Naive thymus-derived CD8-positive, alpha-beta T cell (primary cell): Measurements from ENCODE around the gene SH2B3. TPM values are rescaled to one million over a fixed set of nuclear protein-coding genes. Genes with fewer than 3 reads are reported as not detected.

ENCODE experiments used
- ATAC-seq, 2 donors: fragments of 150-1000 bp; cut with Tn5 transposase in 1 of 2; sonication (Bioruptor Pico), chemical (Tn5 transposase) in 1 of 2; 1 replicate in 1 of 2; 2 replicates in 1 of 2; pipeline ENCODE4 v1.10.0; 2021; ENCODE audit warnings: mild to moderate bottlenecking in 2 of 2, moderate library complexity in 2 of 2
- POLR2A ChIA-PET: fragments of 350-600 bp; sonication (Branson Sonifier 250); formaldehyde crosslinking; loops from one replicate; lab custom pipeline; 2021; ENCODE audit warnings: antibody characterized with exemption; lab: Charles Lee
- DNase-seq, 10 donors: peaks; one replicate each; pipeline versions ENCODE4 v3.0.0 to v3.0.0-alpha.2; 2020 to 2022
- H3K27ac Mint-ChIP-seq, 10 donors: one replicate each; pipeline ENCODE4 v1.8.0; 2020 to 2022; ENCODE audit warnings: mild to moderate bottlenecking in 10 of 10, mixed read lengths in 10 of 10, moderate library complexity in 4 of 10, inconsistent platforms in 1 of 10
- H3K27me3 Mint-ChIP-seq, 5 donors: one replicate each; pipeline ENCODE4 v1.8.0; 2021 to 2022; ENCODE audit warnings: mixed read lengths in 5 of 5
- H3K36me3 Mint-ChIP-seq, 3 donors: one replicate each; pipeline ENCODE4 v1.8.0; 2020 to 2022; ENCODE audit warnings: mixed read lengths in 3 of 3, mild to moderate bottlenecking in 2 of 3, inconsistent platforms in 1 of 3
- H3K4me1 Mint-ChIP-seq, 4 donors: one replicate each; pipeline ENCODE4 v1.8.0; 2021 to 2022; ENCODE audit warnings: mixed read lengths in 4 of 4
- H3K4me3 Mint-ChIP-seq, 10 donors: one replicate each; pipeline ENCODE4 v1.8.0; 2020 to 2022; ENCODE audit warnings: mild to moderate bottlenecking in 10 of 10, mixed read lengths in 10 of 10, moderate library complexity in 6 of 10, inconsistent platforms in 1 of 10
- H3K9me3 Mint-ChIP-seq, 9 donors: one replicate each; pipeline ENCODE4 v1.8.0; 2020 to 2022; ENCODE audit warnings: mixed read lengths in 9 of 9, mild to moderate bottlenecking in 3 of 9, inconsistent platforms in 1 of 9, moderate library complexity in 1 of 9
- polyA plus RNA-seq, 3 donors: library from polyadenylated mRNA; unstranded; fragments of 300-500 nt; fragmentation: Illumina TruSeq; gene quantifications; one replicate each; pipeline ENCODE4 v1.2.3, GENCODE V29; 2021
- total RNA-seq, 8 experiments: library from RNA in 2 of 8; stranded (reverse) in 2 of 8; gene quantifications; one replicate each; pipeline ENCODE4 v1.2.3 and lab custom pipeline; 2021 to 2026

Gene SH2B3
- total and polyA plus RNA-seq, 5 experiments from 2014 or later = 2.1 to 12.8 (median 5.3) TPM

GRCh38 chr12:111405149-111405858 lies 419 bp upstream of the SH2B3 start:
- no peaks in the 10 kb centered on the region for H3K36me3 Mint-ChIP-seq
- peak overlapping the region; percentile 81 to 94 (median 91) for H3K4me3 Mint-ChIP-seq
- peak overlapping the region; percentile 63 to 92 (median 90) for H3K27ac Mint-ChIP-seq
- H3K4me1 Mint-ChIP-seq = peaks cover 23 to 61% (median 58%) of the 10 kb centered on the region in 4 donors
- ATAC-seq = peak; percentile 69 to 80
- no peaks in the 10 kb centered on the region for H3K27me3 Mint-ChIP-seq
- POLR2A ChIA-PET = interaction anchor here (0.6 to 11.8 kb wide), 10 partner anchors 8 to 704 kb away, joined by 3 to 106 read pairs (median 5); no protein-coding TSS in a partner anchor
- peak; percentile 96 to 100 (median 98) for DNase-seq
- no peaks in the 10 kb centered on the region for H3K9me3 Mint-ChIP-seq

DNA sequence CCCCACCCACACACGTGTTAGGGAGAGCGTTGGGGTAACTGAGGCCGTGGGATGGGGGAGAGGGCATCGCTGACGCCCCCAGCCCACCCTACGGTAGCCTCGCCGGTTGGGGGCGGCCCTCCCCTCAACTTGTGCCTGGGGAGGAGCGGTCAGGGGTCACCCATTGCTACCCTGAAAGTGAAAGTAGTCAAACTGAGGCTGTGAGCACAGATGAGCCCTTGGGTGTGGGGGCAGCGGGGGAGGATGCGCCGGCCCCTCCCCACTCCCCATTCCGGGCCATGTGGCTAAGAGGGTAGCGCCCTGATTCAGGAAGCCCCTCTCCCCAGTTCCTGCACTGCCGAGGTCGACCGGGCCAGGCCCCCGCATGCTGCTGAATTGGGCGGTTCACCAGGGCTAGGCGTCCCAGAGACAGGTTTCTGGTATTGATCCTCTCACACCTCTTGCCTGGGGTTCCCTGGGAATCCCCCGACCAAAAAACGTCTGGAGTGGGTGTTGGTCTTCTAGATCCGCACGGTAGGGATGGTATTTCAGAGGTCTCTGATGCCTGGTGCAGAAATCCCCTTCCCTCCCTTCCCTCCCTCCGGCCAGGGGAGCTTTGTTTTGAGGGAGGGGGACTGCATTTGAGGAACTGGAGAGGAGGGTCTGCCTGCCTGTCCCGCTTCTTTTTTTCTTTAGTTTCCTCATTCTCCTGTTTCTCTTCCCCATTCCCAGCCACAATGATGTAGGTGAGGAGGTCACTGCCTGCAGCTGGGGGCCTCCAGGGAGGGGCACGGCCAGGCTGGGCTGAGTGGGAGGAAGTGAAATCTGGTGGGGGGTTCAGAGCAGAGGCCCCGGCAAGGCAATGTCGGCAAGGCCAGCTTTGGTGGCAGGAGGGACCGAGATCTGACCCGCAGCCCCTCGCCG lies 1.0 kb downstream of the SH2B3 start:
- Mint-ChIP-seq H3K4me1 (peaks cover 23 to 76% (median 71%) of the 10 kb centered on the region in 4 donors), H3K4me3 (peak overlapping the region; percentile 81 to 94 (median 88)), H3K27ac (peak overlapping the region; percentile 77 to 95 (median 89)), H3K36me3 (no peaks in the 10 kb centered on the region), H3K27me3 (no peaks in the 10 kb centered on the region), H3K9me3 (no peaks in the 10 kb centered on the region)
- ATAC-seq = peak in 1 of 2 donors; percentile 3
- POLR2A ChIA-PET = interaction anchor here (0.6 to 11.8 kb wide), 5 partner anchors 21 to 40 kb away, joined by 3 to 106 read pairs (median 4); no protein-coding TSS in a partner anchor
- DNase-seq = peak in 8 of 10 donors; percentile 30 to 69 (median 39)

DNA sequence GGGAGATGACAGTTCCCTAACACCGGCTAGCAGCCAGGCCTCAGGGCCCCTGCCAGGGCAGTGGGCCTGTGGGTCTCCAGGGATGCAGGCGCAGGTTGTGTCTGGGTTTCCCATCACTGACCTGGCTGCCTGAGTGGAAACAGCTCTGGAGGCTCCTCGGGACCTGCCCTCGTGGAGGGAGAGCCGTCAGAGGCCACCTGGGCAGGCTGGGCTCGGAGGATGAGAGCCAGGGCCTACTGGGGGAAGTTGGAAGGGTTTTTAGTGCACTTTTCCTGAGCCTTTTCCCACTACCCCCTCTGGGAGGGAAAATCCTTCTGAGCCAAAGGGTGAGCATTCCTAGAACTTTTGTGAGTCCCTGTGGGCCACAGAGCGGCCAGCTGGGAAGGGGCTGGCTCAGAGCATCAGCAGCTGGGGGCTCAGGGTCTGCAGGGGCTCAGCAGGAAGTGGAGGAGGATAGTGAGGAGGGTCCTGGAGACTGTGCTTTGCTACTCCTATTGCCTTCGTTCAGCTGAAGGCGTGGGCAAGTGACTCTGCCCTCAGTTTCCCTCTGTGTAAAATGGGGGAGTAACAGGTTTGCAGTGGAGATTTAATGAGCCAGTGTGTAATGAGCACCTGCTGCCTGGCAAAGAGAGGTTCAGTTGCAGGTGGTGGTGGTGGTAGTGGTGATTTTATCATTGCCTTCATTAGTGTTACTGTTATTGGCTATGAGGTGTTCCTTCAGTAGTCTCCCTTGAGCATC lies 1.8 kb downstream of the SH2B3 start:
- H3K9me3 Mint-ChIP-seq = no peaks in the 10 kb centered on the region
- H3K27me3 Mint-ChIP-seq = no peaks in the 10 kb centered on the region
- H3K36me3 Mint-ChIP-seq = no peaks in the 10 kb centered on the region
- H3K4me3 Mint-ChIP-seq = peak overlapping the region; percentile 81 to 94 (median 88)
- POLR2A ChIA-PET = interaction anchor here (0.9 to 11.8 kb wide), 6 partner anchors 20 to 42 kb away, joined by 4 to 106 read pairs (median 5); no protein-coding TSS in a partner anchor
- peak overlapping the region; percentile 53 to 95 (median 89) for H3K27ac Mint-ChIP-seq
- H3K4me1 Mint-ChIP-seq = peaks cover 30 to 83% (median 79%) of the 10 kb centered on the region in 4 donors
- ATAC-seq = no peak
- DNase-seq = no peak

DNA sequence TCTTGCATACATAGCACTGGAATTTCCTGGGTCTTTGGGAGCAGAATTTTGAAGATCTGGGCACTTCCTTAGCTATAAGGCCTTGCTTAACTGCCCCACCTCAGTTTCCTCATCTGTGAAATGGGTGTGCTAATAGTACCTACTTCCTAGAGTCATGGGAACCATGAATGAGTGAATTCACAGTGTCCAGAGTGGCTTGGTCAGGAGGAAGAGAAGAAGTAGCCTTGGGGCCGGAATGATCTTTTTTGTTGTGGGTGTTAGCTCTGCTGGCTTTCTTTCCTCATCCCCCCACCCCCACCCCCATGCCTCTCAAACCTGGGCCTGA lies 2.4 kb downstream of the SH2B3 start:
- no peak for DNase-seq
- Mint-ChIP-seq H3K27me3 (no peaks in the 10 kb centered on the region), H3K36me3 (no peaks in the 10 kb centered on the region), H3K4me3 (peak overlapping the region; percentile 81 to 94 (median 88)), H3K4me1 (peaks cover 33 to 84% (median 81%) of the 10 kb centered on the region in 4 donors), H3K27ac (peak overlapping the region in 9 of 10 donors; percentile 53 to 94 (median 75)), H3K9me3 (no peaks in the 10 kb centered on the region)
- POLR2A ChIA-PET = interaction anchor here (1.5 to 11.8 kb wide), 4 partner anchors 20 to 41 kb away, joined by 4 to 106 read pairs (median 8); no protein-coding TSS in a partner anchor
- no peak for ATAC-seq

GRCh38 chr12:111408686-111409402 lies 3.1 kb downstream of the SH2B3 start:
- H3K27ac Mint-ChIP-seq = peak overlapping the region; percentile 27 to 94 (median 88)
- peaks cover 39 to 84% (median 82%) of the 10 kb centered on the region in 4 donors for H3K4me1 Mint-ChIP-seq
- peak overlapping the region; percentile 53 to 94 (median 66) for H3K4me3 Mint-ChIP-seq
- peaks cover 0 to 3% (median 0%) of the 10 kb centered on the region in 3 donors for H3K36me3 Mint-ChIP-seq
- no peak for ATAC-seq
- no peak for DNase-seq
- H3K9me3 Mint-ChIP-seq = no peaks in the 10 kb centered on the region
- no peaks in the 10 kb centered on the region for H3K27me3 Mint-ChIP-seq
- POLR2A ChIA-PET = interaction anchor here (0.5 to 11.8 kb wide), 6 partner anchors 19 to 71 kb away, joined by 3 to 106 read pairs (median 5); no protein-coding TSS in a partner anchor

DNA sequence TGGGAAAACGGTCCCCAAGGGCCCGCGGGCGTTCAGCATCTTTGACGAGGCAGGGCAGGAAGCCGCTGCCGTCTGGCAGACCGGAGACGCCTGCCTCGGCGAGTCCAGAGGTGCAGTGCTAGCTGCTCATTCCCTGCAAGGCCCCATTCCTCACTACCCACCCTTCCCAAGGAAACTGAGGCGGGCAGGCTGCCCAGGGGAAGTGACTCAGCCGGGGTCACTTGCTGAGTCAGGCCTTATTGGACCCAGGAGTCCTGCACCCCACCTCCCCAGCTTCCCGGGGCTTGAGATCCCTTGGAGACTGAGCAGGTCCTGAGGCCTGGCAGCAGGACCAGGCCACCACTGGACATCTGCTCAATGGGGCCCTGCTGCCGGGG lies 3.7 kb downstream of the SH2B3 start:
- Mint-ChIP-seq H3K9me3 (no peaks in the 10 kb centered on the region), H3K4me1 (peaks cover 35 to 83% (median 81%) of the 10 kb centered on the region in 4 donors)

GRCh38 chr12:111409780-111410430 lies 4.2 kb downstream of the SH2B3 start:
- H3K9me3 Mint-ChIP-seq = no peaks in the 10 kb centered on the region
- peak overlapping the region in 9 of 10 donors; percentile 41 to 93 (median 67) for H3K4me3 Mint-ChIP-seq
- peak overlapping the region in 6 of 10 donors; percentile 15 to 94 (median 74) for H3K27ac Mint-ChIP-seq
- DNase-seq = peak in 4 of 10 donors; percentile 11 to 67 (median 42)
- POLR2A ChIA-PET = interaction anchor here (1.3 to 11.8 kb wide), 4 partner anchors 18 to 40 kb away, joined by 3 to 106 read pairs (median 8); no protein-coding TSS in a partner anchor
- H3K4me1 Mint-ChIP-seq = peaks cover 35 to 83% (median 80%) of the 10 kb centered on the region in 4 donors
- no peaks in the 10 kb centered on the region for H3K27me3 Mint-ChIP-seq
- H3K36me3 Mint-ChIP-seq = peaks cover 0 to 5% (median 0%) of the 10 kb centered on the region in 3 donors
- no peak for ATAC-seq

More for the DNA sequence above, 3.7 kb downstream of the SH2B3 start:
- POLR2A ChIA-PET = interaction anchor here (1.3 to 11.8 kb wide), 4 partner anchors 18 to 40 kb away, joined by 3 to 106 read pairs (median 8); no protein-coding TSS in a partner anchor
- Mint-ChIP-seq H3K27ac (peak overlapping the region; percentile 27 to 94 (median 88)), H3K27me3 (no peaks in the 10 kb centered on the region), H3K4me3 (peak overlapping the region; percentile 53 to 93 (median 66)), H3K36me3 (peaks cover 0 to 3% (median 0%) of the 10 kb centered on the region in 3 donors)
- ATAC-seq (no peak), DNase-seq (no peak)

GRCh38 chr12:111410431-111411184 lies 4.9 kb downstream of the SH2B3 start:
- H3K36me3 Mint-ChIP-seq = peaks cover 0 to 8% (median 0%) of the 10 kb centered on the region in 3 donors
- H3K4me1 Mint-ChIP-seq = peaks cover 39 to 84% (median 82%) of the 10 kb centered on the region in 4 donors
- POLR2A ChIA-PET = interaction anchor here (2.1 to 11.8 kb wide), 2 partner anchors 17 to 24 kb away, joined by 9 to 106 read pairs; no protein-coding TSS in a partner anchor
- H3K27me3 Mint-ChIP-seq = no peaks in the 10 kb centered on the region
- H3K27ac Mint-ChIP-seq = peak overlapping the region in 9 of 10 donors; percentile 11 to 94 (median 43)
- H3K4me3 Mint-ChIP-seq = peak overlapping the region in 7 of 10 donors; percentile 44 to 81 (median 57)
- H3K9me3 Mint-ChIP-seq = no peaks in the 10 kb centered on the region
- DNase-seq (no peak), ATAC-seq (no peak)

DNA sequence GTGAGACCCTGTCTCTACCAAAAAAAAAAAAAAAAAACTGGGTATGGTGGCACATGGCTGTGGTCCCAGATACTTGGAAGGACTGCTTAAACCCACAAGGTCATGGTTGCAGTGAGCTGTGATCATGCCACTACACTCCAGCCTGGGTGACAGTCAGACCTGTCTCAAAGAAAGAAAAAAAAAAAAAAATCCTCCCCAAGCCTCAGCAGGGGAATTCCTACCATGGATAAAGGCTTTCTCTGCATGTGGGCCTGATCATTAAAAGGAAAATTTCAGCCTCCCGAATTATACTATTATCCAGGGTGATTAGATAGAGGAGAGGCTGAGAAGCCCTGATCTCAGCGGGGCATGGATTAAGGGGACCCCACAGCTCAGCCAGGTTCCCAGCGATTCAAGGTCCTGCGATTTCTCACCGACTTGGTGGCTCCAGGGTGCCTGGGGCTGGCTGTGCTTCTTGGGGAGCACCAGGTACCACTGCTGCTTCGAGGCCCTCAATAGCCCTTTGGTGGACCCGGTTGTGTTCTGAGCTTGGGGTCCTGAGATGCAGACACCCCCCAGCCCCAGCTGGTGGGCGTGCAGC lies 5.6 kb downstream of the SH2B3 start:
- ATAC-seq = no peak
- POLR2A ChIA-PET = interaction anchor here (0.6 to 11.8 kb wide), 6 partner anchors 16 to 821 kb away, joined by 3 to 106 read pairs (median 6); no protein-coding TSS in a partner anchor
- Mint-ChIP-seq H3K4me3 (peak overlapping the region in 6 of 10 donors; percentile 14 to 81 (median 22)), H3K27me3 (no peaks in the 10 kb centered on the region), H3K36me3 (peaks cover 0 to 12% (median 0%) of the 10 kb centered on the region in 3 donors), H3K9me3 (no peaks in the 10 kb centered on the region), H3K27ac (peak overlapping the region in 9 of 10 donors; percentile 4 to 94 (median 71)), H3K4me1 (peaks cover 38 to 88% (median 84%) of the 10 kb centered on the region in 4 donors)
- DNase-seq = no peak
